ENCODE data around the gene GTF2A2. TPM values are rescaled to one million over a fixed set of nuclear protein-coding genes. Genes with fewer than 3 reads are reported as not detected.

GTF2A2 gene
- total and polyA plus RNA-seq, 2 donors (not counting 1 experiment from before 2014, with no cell fraction given), result 39.7 to 60.0 TPM

DNA sequence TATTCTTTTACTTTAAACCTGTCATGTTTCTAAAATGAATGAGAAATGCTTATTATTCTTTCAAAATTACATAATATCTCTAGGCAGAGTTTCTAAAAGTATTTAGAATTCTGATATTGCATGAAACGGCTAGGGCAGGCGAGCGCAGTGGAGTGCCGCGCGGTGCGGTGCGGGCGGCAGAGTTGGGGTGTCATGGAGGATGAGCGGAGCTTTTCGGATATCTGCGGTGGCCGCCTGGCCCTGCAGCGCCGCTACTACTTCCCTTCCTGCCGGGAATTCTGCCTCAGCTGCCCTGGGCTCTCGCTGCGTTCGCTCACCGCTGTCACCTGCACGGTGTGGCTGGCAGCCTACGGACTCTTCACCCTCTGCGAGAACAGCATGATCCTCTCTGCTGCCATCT lies 19.2 kb upstream of the GTF2A2 start:
- H3K4me3 ChIP-seq (ENCODE audit: control extremely low read depth in 1 of 5, extremely low read depth in 1 of 5, insufficient read depth in 1 of 5, low read depth in 2 of 5, low read length in 4 of 5), result no peak overlapping the region
- H4K20me1 ChIP-seq (ENCODE audit: control insufficient read depth, insufficient read depth, low read length, poor library complexity, severe bottlenecking), result peaks cover 14% of the 10 kb centered on the region
- WGBS (ENCODE audit: insufficient coverage), result 98% methylated on average over 22 of the region's 23 CpGs
- peaks cover 64% of the 10 kb centered on the region for H3K79me2 ChIP-seq (ENCODE audit: control insufficient read depth, insufficient read depth, low read length)
- DNase-seq (no peak), ATAC-seq (ENCODE audit: low read depth) (no peak)
- H3K27ac ChIP-seq (ENCODE audit: low read length in 2 of 2), result no peak overlapping the region
- no peaks in the 10 kb centered on the region for H3K27me3 ChIP-seq (replicated peaks in 1 of 4; ENCODE audit: control extremely low read depth in 1 of 4, control insufficient read depth in 3 of 4, insufficient read depth in 4 of 4, low read length in 3 of 4)
- H3K4me1 Mint-ChIP-seq, result no peaks in the 10 kb centered on the region
- ChIA-PET POLR2A (no interaction called here), CTCF (no interaction called here)
- no peak overlapping the region for H2AFZ ChIP-seq (ENCODE audit: insufficient read depth, low read depth, low read length, poor library complexity, severe bottlenecking)
- intact Hi-C loops (cut with micrococcal nuclease), result no loop called here
- H3K9me3 Mint-ChIP-seq (ENCODE audit: insufficient read depth), result no peaks in the 10 kb centered on the region
- H3K36me3 ChIP-seq (replicated peaks in 1 of 2; ENCODE audit: control extremely low read depth in 1 of 2, control insufficient read depth in 1 of 2, extremely low read depth in 1 of 2, insufficient read depth in 2 of 2, low read length in 1 of 2), result peaks cover 3 to 90% of the 10 kb centered on the region in 2 experiments
- H3K4me3 Mint-ChIP-seq, result no peak overlapping the region
- H3K27me3 Mint-ChIP-seq, result no peaks in the 10 kb centered on the region
- H3K4me2 ChIP-seq (replicated peaks; ENCODE audit: low read depth, low read length, poor library complexity, severe bottlenecking), result no peak overlapping the region
- no peak overlapping the region for H3K27ac Mint-ChIP-seq
- no peak overlapping the region for H3K9ac ChIP-seq (ENCODE audit: low read length)
- no peaks in the 10 kb centered on the region for H3K9me3 ChIP-seq (ENCODE audit: control extremely low read depth in 1 of 3, control insufficient read depth in 2 of 3, insufficient read depth in 1 of 3, low read length in 2 of 3)
- no peaks in the 10 kb centered on the region for H3K4me1 ChIP-seq (ENCODE audit: control insufficient read depth in 2 of 2, insufficient read depth in 2 of 2, low read length in 2 of 2)
- TF ChIP-seq, protein P1, sequence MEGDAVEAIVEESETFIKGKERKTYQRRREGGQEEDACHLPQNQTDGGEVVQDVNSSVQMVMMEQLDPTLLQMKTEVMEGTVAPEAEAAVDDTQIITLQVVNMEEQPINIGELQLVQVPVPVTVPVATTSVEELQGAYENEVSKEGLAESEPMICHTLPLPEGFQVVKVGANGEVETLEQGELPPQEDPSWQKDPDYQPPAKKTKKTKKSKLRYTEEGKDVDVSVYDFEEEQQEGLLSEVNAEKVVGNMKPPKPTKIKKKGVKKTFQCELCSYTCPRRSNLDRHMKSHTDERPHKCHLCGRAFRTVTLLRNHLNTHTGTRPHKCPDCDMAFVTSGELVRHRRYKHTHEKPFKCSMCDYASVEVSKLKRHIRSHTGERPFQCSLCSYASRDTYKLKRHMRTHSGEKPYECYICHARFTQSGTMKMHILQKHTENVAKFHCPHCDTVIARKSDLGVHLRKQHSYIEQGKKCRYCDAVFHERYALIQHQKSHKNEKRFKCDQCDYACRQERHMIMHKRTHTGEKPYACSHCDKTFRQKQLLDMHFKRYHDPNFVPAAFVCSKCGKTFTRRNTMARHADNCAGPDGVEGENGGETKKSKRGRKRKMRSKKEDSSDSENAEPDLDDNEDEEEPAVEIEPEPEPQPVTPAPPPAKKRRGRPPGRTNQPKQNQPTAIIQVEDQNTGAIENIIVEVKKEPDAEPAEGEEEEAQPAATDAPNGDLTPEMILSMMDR (IDR thresholded peaks at IDR 0.05), result no peak

DNA sequence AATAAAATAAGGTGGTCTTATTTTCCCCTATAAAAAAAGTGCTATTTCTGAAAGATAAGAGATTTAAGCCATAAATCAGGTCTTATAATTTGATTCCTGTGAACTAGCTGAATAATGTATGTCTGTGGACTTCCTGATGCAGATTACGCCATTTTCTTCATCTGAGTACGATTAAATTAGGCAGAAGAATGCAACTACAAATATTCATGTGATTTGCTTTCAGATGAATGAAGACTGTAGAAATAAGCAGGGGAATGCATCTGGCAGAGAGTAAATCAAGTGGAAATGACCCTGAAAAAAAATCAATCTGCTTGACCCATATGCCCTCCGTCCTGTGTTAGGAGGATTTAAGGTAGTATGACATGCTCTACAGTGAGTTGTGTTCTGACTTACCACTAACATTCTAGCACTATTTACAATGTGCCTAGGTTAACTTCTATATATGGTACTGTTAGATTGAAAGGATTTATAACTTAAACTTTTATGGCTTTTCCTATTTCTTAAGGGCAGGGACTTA lies 17.1 kb upstream of the GTF2A2 start:
- POLR2A ChIA-PET, result no interaction called here
- no peak overlapping the region for H2AFZ ChIP-seq (ENCODE audit: insufficient read depth, low read depth, low read length, poor library complexity, severe bottlenecking)
- 100% methylated on average over 1 of the region's 3 CpGs for WGBS (ENCODE audit: insufficient coverage)
- H3K9me3 Mint-ChIP-seq (ENCODE audit: insufficient read depth), result no peaks in the 10 kb centered on the region
- H3K4me1 Mint-ChIP-seq, result no peaks in the 10 kb centered on the region
- no peaks in the 10 kb centered on the region for H3K4me1 ChIP-seq (ENCODE audit: control insufficient read depth in 2 of 2, insufficient read depth in 2 of 2, low read length in 2 of 2)
- H3K4me2 ChIP-seq (replicated peaks; ENCODE audit: low read depth, low read length, poor library complexity, severe bottlenecking), result no peak overlapping the region
- H3K27ac Mint-ChIP-seq, result no peak overlapping the region
- H3K27me3 Mint-ChIP-seq, result no peaks in the 10 kb centered on the region
- no peak overlapping the region for H3K4me3 ChIP-seq (ENCODE audit: control extremely low read depth in 1 of 5, extremely low read depth in 1 of 5, insufficient read depth in 1 of 5, low read depth in 2 of 5, low read length in 4 of 5)
- ATAC-seq (ENCODE audit: low read depth) (no peak), DNase-seq (no peak)
- CTCF ChIA-PET, result no interaction called here
- no peak overlapping the region for H3K9ac ChIP-seq (ENCODE audit: low read length)
- H3K79me2 ChIP-seq (ENCODE audit: control insufficient read depth, insufficient read depth, low read length), result peaks cover 44% of the 10 kb centered on the region
- H3K36me3 ChIP-seq (replicated peaks in 1 of 2; ENCODE audit: control extremely low read depth in 1 of 2, control insufficient read depth in 1 of 2, extremely low read depth in 1 of 2, insufficient read depth in 2 of 2, low read length in 1 of 2), result peaks cover 4 to 86% of the 10 kb centered on the region in 2 experiments
- H3K9me3 ChIP-seq (ENCODE audit: control extremely low read depth in 1 of 3, control insufficient read depth in 2 of 3, insufficient read depth in 1 of 3, low read length in 2 of 3), result no peaks in the 10 kb centered on the region
- H3K4me3 Mint-ChIP-seq, result no peak overlapping the region
- intact Hi-C loops (cut with micrococcal nuclease), result no loop called here
- no peaks in the 10 kb centered on the region for H3K27me3 ChIP-seq (replicated peaks in 1 of 4; ENCODE audit: control extremely low read depth in 1 of 4, control insufficient read depth in 3 of 4, insufficient read depth in 4 of 4, low read length in 3 of 4)
- TF ChIP-seq, protein P1 (IDR thresholded peaks at IDR 0.05), result no peak
- no peak for TF ChIP-seq EZH2 (IDR thresholded peaks at IDR 0.05; ENCODE audit: borderline replicate concordance, insufficient read depth, low read depth, low read length, poor library complexity, severe bottlenecking)
- no peaks in the 10 kb centered on the region for H4K20me1 ChIP-seq (ENCODE audit: control insufficient read depth, insufficient read depth, low read length, poor library complexity, severe bottlenecking)
- no peak overlapping the region for H3K27ac ChIP-seq (ENCODE audit: low read length in 2 of 2)

Data from B cell (primary cell).